Endothelial cell (in vitro differentiated cells): Measurements from ENCODE around the gene GOLGA6A. TPM values are rescaled to one million over a fixed set of nuclear protein-coding genes. Genes with fewer than 3 reads are reported as not detected.

Experiments
- DNase-seq: peaks from one replicate; pipeline ENCODE4 v3.0.0; 2021; ENCODE audit warnings: low spot score
- H3K27ac Mint-ChIP-seq: one replicate; pipeline ENCODE4 v1.8.0; 2021; ENCODE audit warnings: mixed read lengths, inconsistent platforms; ENCODE audit not compliant: unreplicated experiment
- H3K27me3 Mint-ChIP-seq: one replicate; pipeline ENCODE4 v1.8.0; 2021; ENCODE audit warnings: mild to moderate bottlenecking, moderate library complexity, mixed read lengths, inconsistent platforms; ENCODE audit not compliant: unreplicated experiment
- H3K36me3 Mint-ChIP-seq: one replicate; pipeline ENCODE4 v1.8.0; 2021; ENCODE audit warnings: mild to moderate bottlenecking, low read depth, mixed read lengths, inconsistent platforms; ENCODE audit not compliant: unreplicated experiment
- H3K4me1 Mint-ChIP-seq: one replicate; pipeline ENCODE4 v1.8.0; 2021; ENCODE audit warnings: mild to moderate bottlenecking, mixed read lengths, inconsistent platforms; ENCODE audit not compliant: unreplicated experiment
- H3K4me3 Mint-ChIP-seq: one replicate; pipeline ENCODE4 v1.8.0; 2021; ENCODE audit warnings: mild to moderate bottlenecking, mixed read lengths, inconsistent platforms; ENCODE audit not compliant: unreplicated experiment
- H3K9me3 Mint-ChIP-seq: one replicate; pipeline ENCODE4 v1.8.0; 2021; ENCODE audit warnings: mixed read lengths, inconsistent platforms; ENCODE audit not compliant: unreplicated experiment
- total RNA-seq: library from RNA; stranded (reverse); fragmentation: NEBNext Ultra II Directional; extraction: Animal tissue kit (Norgen Biotek cat#: 25700); gene quantifications from one replicate; pipeline ENCODE4 v1.2.1, GENCODE V29; 2021; ENCODE audit not compliant: unreplicated experiment
- TF ChIP-seq, protein P1 (sequence below): fragments of 200-600 bp; sonication (generic); IDR thresholded peaks from one replicate; pipeline ENCODE4 v1.5.0; 2021; ENCODE audit warnings: antibody characterized with exemption; ENCODE audit not compliant: unreplicated experiment

Gene GOLGA6A
- total RNA-seq, 1 donor from 2014 or later = 0.85 TPM

DNA sequence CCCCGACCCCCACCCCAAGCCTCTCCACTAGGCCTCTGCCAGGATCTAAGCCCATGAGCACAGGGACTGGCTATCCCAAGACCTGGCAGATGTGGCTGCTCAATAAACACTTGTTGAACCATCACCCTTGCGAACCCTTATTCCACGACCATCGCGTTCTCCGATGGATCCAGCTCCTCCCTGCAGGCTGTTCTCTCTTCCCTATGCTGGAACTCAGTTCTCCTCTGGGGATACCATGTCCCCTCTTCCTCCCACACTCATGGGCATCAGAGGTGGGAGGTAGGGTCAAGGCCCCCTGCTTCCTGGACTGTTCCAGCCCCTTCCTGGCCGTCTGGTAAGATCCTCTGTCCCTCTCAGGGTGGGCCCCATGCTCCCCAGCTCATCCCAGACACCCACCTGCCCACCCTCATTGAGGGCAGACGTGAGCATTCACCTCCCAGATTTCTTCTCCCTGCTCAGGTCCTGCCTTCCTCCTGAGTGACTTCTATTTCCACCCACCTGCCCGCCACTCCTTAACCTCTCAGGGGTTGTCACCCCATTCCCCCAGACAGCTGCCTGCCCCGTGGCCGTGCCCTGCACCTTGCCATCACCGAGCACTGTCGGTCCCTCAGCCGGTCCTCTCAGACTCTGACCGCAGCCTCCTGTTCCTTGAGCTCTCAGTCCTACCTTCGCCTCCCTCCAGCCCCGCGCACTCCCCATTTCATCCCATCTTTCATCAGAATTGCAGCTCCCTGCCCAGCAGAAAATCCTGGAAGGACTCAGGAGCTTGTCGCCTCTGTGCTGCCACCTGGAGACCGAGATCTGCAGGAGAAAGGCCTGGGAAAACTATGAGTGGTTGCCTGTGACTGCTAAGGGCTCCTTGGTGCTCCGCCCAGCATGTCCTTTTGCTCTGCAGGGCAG lies 45.8 kb downstream of the GOLGA6A start:
- no peaks in the 10 kb centered on the region for H3K9me3 Mint-ChIP-seq
- H3K36me3 Mint-ChIP-seq = peaks cover 45% of the 10 kb centered on the region
- H3K27me3 Mint-ChIP-seq = peaks cover 18% of the 10 kb centered on the region
- H3K27ac Mint-ChIP-seq = peak overlapping the region; percentile 20
- peaks cover 34% of the 10 kb centered on the region for H3K4me1 Mint-ChIP-seq
- DNase-seq = peak; percentile 74
- TF ChIP-seq, protein P1, sequence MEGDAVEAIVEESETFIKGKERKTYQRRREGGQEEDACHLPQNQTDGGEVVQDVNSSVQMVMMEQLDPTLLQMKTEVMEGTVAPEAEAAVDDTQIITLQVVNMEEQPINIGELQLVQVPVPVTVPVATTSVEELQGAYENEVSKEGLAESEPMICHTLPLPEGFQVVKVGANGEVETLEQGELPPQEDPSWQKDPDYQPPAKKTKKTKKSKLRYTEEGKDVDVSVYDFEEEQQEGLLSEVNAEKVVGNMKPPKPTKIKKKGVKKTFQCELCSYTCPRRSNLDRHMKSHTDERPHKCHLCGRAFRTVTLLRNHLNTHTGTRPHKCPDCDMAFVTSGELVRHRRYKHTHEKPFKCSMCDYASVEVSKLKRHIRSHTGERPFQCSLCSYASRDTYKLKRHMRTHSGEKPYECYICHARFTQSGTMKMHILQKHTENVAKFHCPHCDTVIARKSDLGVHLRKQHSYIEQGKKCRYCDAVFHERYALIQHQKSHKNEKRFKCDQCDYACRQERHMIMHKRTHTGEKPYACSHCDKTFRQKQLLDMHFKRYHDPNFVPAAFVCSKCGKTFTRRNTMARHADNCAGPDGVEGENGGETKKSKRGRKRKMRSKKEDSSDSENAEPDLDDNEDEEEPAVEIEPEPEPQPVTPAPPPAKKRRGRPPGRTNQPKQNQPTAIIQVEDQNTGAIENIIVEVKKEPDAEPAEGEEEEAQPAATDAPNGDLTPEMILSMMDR = peak; percentile 51
- H3K4me3 Mint-ChIP-seq = peak overlapping the region; percentile 31

DNA sequence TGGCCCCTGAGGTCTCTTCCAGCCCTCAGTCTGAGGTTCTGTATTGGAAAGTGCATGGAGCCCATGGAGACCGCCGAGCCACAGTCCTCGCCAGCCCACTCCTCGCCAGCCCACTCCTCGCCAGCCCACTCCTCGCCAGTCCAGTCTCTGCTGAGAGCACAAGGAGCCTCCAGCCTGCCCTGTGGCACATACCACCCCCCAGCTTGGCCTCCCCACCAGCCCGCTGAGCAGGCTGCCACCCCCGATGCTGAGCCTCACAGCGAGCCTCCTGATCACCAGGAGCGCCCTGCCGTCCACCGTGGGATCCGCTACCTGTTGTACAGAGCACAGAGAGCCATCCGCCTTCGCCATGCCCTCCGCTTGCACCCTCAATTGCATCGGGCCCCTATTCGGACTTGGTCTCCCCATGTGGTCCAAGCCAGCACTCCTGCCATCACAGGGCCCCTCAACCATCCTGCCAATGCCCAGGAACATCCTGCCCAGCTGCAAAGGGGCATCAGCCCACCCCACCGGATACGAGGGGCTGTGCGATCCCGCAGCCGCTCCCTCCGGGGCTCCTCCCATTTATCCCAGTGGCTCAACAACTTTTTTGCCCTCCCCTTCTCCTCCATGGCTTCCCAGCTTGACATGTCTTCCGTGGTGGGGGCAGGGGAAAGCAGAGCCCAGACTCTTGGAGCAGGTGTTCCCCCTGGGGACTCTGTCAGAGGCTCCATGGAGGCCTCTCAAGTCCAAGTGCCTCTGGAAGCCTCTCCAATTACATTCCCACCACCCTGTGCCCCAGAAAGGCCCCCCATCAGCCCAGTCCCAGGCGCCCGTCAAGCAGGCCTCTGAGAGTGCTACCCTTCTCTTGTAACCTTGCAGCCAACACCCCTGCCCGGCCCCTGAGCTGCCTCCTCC lies 47.0 kb downstream of the GOLGA6A start:
- H3K36me3 Mint-ChIP-seq = peaks cover 43% of the 10 kb centered on the region
- H3K4me3 Mint-ChIP-seq = peak overlapping the region; percentile 25
- H3K27me3 Mint-ChIP-seq = peaks cover 15% of the 10 kb centered on the region
- DNase-seq = no peak
- peaks cover 30% of the 10 kb centered on the region for H3K4me1 Mint-ChIP-seq
- no peaks in the 10 kb centered on the region for H3K9me3 Mint-ChIP-seq
- no peak overlapping the region for H3K27ac Mint-ChIP-seq
- TF ChIP-seq, protein P1 = no peak

DNA sequence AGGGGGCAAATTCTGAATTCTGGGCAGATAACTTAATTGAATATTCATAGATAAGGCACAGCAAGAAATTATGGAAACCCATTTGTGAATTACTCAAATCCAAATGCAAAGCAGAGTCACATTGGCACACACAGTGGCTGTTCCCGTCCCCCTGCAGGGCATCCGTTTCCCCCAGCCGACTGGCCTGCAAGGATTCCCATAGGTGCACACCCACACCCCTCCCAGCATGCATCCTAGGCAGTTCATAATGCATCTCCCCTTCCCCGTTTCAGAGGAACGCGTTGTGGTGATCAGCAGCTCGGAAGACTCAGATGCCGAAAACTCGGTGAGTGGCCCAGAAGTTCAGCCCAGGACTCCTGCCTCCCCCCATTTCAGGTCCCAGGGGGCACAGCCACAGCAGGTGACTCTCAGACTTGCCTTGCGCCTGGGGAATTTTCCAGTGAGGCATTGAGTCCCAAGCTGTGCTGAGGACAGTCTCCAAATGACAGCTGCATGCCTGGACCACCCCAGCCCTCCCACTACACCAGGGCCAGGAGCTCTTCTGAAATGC lies 48.1 kb downstream of the GOLGA6A start:
- Mint-ChIP-seq H3K36me3 (peaks cover 43% of the 10 kb centered on the region), H3K27me3 (peaks cover 15% of the 10 kb centered on the region)

DNA sequence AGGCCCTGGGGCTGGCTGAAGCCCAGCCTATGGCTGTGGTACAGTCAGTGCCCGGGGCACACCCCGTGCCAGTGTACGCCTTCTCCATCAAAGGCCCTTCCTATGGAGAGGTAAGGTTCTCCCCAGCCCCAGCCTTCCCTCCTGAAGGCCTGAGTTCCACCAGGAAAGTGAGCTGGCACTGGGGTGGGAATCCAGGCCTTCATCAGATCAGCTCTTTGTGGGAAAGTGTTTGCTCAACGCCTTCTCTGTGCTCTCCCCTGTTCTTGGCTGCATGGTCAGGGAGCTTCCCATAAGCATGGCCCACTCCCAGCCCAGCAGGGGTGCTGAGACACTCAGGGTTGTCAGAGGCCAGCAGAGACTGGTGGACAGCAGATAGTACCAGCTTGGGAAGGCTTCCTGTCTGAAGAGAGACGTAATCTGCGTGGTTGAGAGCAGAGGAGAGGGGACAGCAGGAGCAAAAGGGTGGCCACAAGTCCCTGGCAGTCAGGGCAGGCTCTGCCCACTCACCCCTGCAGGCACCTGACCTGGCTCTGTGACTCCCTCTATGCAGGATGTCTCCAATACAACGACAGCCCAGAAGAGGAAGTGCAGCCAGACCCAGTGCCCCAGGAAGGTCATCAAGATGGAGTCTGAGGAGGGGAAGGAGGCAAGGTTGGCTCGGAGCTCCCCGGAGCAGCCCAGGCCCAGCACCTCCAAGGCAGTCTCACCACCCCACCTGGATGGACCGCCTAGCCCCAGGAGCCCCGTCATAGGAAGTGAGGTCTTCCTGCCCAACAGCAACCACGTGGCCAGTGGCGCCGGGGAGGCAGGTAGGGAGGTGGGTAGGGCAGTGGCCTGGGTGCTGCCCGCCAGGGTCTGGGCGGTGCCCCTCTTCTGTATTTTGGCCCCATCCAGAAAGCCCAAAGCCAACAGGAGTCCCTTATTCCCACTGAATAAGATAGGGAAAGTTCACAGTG lies 49.5 kb downstream of the GOLGA6A start:
- no peak for DNase-seq
- peaks cover 15% of the 10 kb centered on the region for H3K27me3 Mint-ChIP-seq

More for the DNA sequence above, 48.1 kb downstream of the GOLGA6A start:
- H3K27ac Mint-ChIP-seq = peak overlapping the region; percentile 61
- no peak overlapping the region for H3K4me3 Mint-ChIP-seq
- DNase-seq = no peak
- TF ChIP-seq, protein P1 = no peak
- no peaks in the 10 kb centered on the region for H3K9me3 Mint-ChIP-seq
- H3K4me1 Mint-ChIP-seq = peaks cover 25% of the 10 kb centered on the region

More for the DNA sequence above, 49.5 kb downstream of the GOLGA6A start:
- peaks cover 44% of the 10 kb centered on the region for H3K36me3 Mint-ChIP-seq
- no peak overlapping the region for H3K27ac Mint-ChIP-seq
- no peak overlapping the region for H3K4me3 Mint-ChIP-seq
- H3K4me1 Mint-ChIP-seq = peaks cover 22% of the 10 kb centered on the region
- no peaks in the 10 kb centered on the region for H3K9me3 Mint-ChIP-seq
- TF ChIP-seq, protein P1 = no peak
